Chondrocyte (in vitro differentiated cells): ENCODE measurements around the gene OR51M1. TPM values are rescaled to one million over a fixed set of nuclear protein-coding genes. Genes with fewer than 3 reads are reported as not detected.
"Not testable (repeated sequence)": the region's sequence is repeated elsewhere in the genome, so short reads cannot be mapped to it uniquely, and the experiment has no call there.

Source experiments
- DNase-seq: peaks from one replicate; pipeline ENCODE4 v3.0.0; 2021; ENCODE audit warnings: mixed read lengths, low spot score
- H3K27ac Mint-ChIP-seq: one replicate; pipeline ENCODE4 v1.8.0; 2021; ENCODE audit warnings: mild to moderate bottlenecking, moderate library complexity, mixed read lengths; ENCODE audit not compliant: unreplicated experiment
- H3K27me3 Mint-ChIP-seq: 2 replicates; pipeline ENCODE4 v1.8.0; 2021; ENCODE audit warnings: low read depth, mixed read lengths
- H3K36me3 Mint-ChIP-seq: 2 replicates; pipeline ENCODE4 v1.8.0; 2021; ENCODE audit warnings: low read depth, mixed read lengths
- H3K4me1 Mint-ChIP-seq: 2 replicates; pipeline ENCODE4 v1.8.0; 2021; ENCODE audit warnings: low read depth, mild to moderate bottlenecking, mixed read lengths
- H3K4me3 Mint-ChIP-seq: one replicate; pipeline ENCODE4 v1.8.0; 2021; ENCODE audit warnings: mild to moderate bottlenecking, moderate library complexity, mixed read lengths; ENCODE audit not compliant: unreplicated experiment
- H3K9me3 Mint-ChIP-seq: 2 replicates; pipeline ENCODE4 v1.8.0; 2021; ENCODE audit warnings: low read depth, mixed read lengths
- CTCF ChIP-seq: fragments of 200-600 bp; sonication (generic); IDR thresholded peaks from 2 replicates; pipeline ENCODE4 v1.5.0; 2021; ENCODE audit warnings: antibody characterized with exemption, mild to moderate bottlenecking, moderate library complexity
- total RNA-seq: library from RNA; stranded (reverse); gene quantifications from 3 replicates; pipeline ENCODE4 v1.2.1, GENCODE V29; 2021

OR51M1 gene
- total RNA-seq, 1 donor from 2014 or later, result not detected

- no peaks in the 10 kb centered on the region for H3K9me3 Mint-ChIP-seq
Measured at GRCh38 chr11:5343474-5344335, 39.9 kb upstream of the OR51M1 start, which contains the start of gene OR51B5. Gene OR51B5, minus strand, starts transcription at chr11:5343524. Its CDS starts 0 bp downstream, at chr11:5343524.

GRCh38 chr11:5345831-5346230 lies 37.8 kb upstream of the OR51M1 start:
- no peaks in the 10 kb centered on the region for H3K36me3 Mint-ChIP-seq
- no peak overlapping the region for H3K27ac Mint-ChIP-seq
- DNase-seq, result no peak
- no peaks in the 10 kb centered on the region for H3K9me3 Mint-ChIP-seq
- H3K4me3 Mint-ChIP-seq, result no peak overlapping the region
- H3K4me1 Mint-ChIP-seq, result no peaks in the 10 kb centered on the region
- TF ChIP-seq CTCF, result no peak
- H3K27me3 Mint-ChIP-seq, result peaks cover 33% of the 10 kb centered on the region

More at GRCh38 chr11:5343474-5344335, 39.9 kb upstream of the OR51M1 start, which contains the start of gene OR51B5:
- no peak for DNase-seq
- H3K4me3 Mint-ChIP-seq, result no peak within 1 kb of the TSS
- peaks cover 25% of the 10 kb centered on the region for H3K27me3 Mint-ChIP-seq
- H3K36me3 Mint-ChIP-seq, result no peaks in the 10 kb centered on the region
- no peak within 1 kb of the TSS for H3K27ac Mint-ChIP-seq
- TF ChIP-seq CTCF, result no peak
- H3K4me1 Mint-ChIP-seq, result no peaks in the 10 kb centered on the region

- Mint-ChIP-seq H3K27me3 (peaks cover 38% of the 10 kb centered on the region), H3K4me1 (no peaks in the 10 kb centered on the region), H3K36me3 (no peaks in the 10 kb centered on the region), H3K4me3 (no peak overlapping the region), H3K27ac (no peak overlapping the region), H3K9me3 (no peaks in the 10 kb centered on the region)
- no peak for DNase-seq
- no peak for TF ChIP-seq CTCF
Measured at GRCh38 chr11:5348551-5349194, 34.9 kb upstream of the OR51M1 start.

GRCh38 chr11:5349550-5349949 lies 34.1 kb upstream of the OR51M1 start:
- Mint-ChIP-seq H3K27ac (no peak overlapping the region), H3K9me3 (no peaks in the 10 kb centered on the region), H3K36me3 (no peaks in the 10 kb centered on the region), H3K4me1 (no peaks in the 10 kb centered on the region), H3K27me3 (peaks cover 41% of the 10 kb centered on the region), H3K4me3 (no peak overlapping the region)
- no peak for TF ChIP-seq CTCF
- DNase-seq, result no peak

GRCh38 chr11:5351208-5351607 lies 32.4 kb upstream of the OR51M1 start, which contains the start of gene OR51B6:
Gene OR51B6, plus strand, starts transcription at chr11:5351508. Its CDS starts 0 bp downstream, at chr11:5351508.
- no peak for TF ChIP-seq CTCF
- H3K4me1 Mint-ChIP-seq, result no peaks in the 10 kb centered on the region
- H3K4me3 Mint-ChIP-seq, result no peak within 1 kb of the TSS
- no peak within 1 kb of the TSS for H3K27ac Mint-ChIP-seq
- H3K36me3 Mint-ChIP-seq, result no peaks in the 10 kb centered on the region
- no peak for DNase-seq
- H3K27me3 Mint-ChIP-seq, result peaks cover 35% of the 10 kb centered on the region
- H3K9me3 Mint-ChIP-seq, result no peaks in the 10 kb centered on the region

GRCh38 chr11:5356031-5356430 lies 27.6 kb upstream of the OR51M1 start:
- not testable (repeated sequence) for DNase-seq, H3K27me3 Mint-ChIP-seq, H3K4me3 Mint-ChIP-seq, H3K36me3 Mint-ChIP-seq, H3K4me1 Mint-ChIP-seq, H3K27ac Mint-ChIP-seq, H3K9me3 Mint-ChIP-seq
